Fibroblast of skin of abdomen (primary cell): Measurements from ENCODE around the gene LRRK1.

ENCODE experiments used
- DNase-seq: peaks from one replicate; pipeline ENCODE4 v3.0.0-alpha.2; 2013

LRRK1 gene

DNA sequence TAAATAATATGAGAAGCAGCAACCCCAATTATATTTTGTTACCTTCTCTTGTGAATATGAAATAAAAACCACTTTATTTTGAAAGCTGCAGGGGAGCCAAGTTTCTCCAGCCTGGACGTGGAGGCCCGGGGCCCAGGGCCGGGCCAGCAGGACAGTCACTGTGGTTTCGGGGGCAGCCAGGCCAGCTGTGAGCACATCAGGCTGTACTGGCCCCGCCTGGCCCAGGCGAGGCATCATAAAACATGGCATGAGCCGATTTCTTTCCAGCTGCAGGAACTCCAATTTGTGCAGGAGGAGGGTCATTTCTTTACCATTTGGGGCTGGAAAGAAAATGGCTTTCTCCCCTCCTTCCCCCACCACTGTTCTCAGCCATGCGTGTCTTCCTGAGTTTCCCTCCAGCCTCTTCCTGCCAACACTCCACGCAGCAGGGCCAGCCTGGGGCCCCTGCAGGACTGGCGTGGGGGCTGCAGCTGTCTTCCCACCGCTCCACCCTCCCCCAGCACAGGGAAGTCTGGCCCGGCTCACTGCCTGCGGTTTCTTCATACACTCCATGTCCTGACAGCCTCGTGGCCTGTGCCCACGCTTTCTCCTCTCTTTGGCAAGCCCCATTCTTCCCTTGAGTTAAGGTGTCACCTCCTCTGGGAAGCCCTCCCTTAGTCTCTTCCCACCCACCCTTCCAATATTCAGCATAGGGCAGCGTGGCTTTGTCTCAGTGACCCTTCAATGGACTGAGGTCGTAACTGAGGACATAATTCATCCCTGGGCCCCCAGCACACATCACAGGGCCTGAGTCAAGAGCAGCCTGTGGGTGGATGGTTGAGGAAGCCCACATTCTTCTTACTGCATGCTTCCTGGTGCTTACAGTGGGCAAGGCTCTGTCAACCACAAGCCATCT lies 196.9 kb downstream of the LRRK1 start:
- DNase-seq = peak; percentile 65

GRCh38 chr15:101116681-101116976 lies 197.5 kb downstream of the LRRK1 start:
- DNase-seq = no peak

DNA sequence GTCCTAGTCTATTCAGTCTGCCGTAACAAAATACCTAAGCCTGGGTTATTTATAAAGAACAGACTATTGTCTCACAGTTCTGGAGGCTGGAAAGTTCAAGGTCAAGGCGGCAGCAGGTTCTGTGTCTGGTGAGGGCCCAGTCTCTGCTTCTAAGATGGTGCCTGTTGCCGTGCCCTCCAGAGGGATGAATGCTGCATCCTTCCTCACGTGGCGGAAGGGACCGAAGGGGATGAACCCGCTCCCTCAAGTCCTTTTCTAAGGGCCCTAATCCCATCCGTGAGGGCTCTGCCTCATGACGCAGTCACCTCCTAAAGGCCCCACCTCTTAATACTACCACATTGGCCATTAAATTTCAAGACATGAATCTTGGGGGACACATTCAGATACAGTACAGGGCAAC lies 199.0 kb downstream of the LRRK1 start:
- DNase-seq = no peak

DNA sequence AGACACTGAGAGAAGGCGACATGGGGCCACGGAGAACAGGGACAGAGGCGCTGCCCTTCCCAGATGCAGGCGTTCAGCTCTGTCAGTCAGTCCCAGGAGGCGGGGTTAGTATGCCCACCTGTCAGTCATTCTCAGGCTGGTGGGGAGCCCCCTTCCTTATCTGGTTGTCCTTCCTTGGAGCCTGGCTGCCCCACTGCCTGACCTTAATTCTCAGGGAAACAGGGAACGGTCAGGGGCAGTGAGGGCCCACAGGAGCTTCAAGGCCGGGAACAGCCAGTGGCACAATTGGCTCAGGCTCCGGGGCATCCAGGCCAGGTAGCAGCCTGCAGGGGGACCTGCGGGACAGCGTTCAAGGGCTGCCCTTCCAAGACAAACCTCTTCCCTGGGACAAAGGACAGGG lies 199.5 kb downstream of the LRRK1 start:
- no peak for DNase-seq

DNA sequence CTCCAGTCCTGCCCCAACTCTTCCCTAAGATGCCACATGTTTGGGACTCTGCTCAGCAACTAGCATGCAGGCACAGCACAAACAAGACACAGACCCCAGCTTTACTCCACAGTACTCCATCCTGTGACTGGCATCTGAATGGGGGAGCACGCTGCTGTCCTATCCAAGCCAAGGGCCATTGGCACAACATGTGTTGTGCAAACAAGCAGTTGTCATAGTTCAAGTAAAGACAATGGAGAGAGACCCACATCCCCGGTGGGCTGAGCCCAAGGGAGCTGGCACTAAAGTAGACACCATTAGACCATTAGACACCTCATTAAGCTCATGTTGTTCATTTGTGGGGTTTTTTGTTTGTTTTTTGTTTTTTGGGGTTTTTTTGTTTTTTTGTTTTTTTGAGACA lies 200.0 kb downstream of the LRRK1 start:
- DNase-seq = no peak
